Raji (cell line): ENCODE data around the gene MYO3B.

Experiments used
- POLR2A ChIP-seq: IDR thresholded peaks from 2 replicates; pipeline ENCODE4 v1.6.1; 2011; ENCODE audit warnings: low read depth, low read length, control low read depth; ENCODE audit not compliant: insufficient read depth

Gene MYO3B

DNA sequence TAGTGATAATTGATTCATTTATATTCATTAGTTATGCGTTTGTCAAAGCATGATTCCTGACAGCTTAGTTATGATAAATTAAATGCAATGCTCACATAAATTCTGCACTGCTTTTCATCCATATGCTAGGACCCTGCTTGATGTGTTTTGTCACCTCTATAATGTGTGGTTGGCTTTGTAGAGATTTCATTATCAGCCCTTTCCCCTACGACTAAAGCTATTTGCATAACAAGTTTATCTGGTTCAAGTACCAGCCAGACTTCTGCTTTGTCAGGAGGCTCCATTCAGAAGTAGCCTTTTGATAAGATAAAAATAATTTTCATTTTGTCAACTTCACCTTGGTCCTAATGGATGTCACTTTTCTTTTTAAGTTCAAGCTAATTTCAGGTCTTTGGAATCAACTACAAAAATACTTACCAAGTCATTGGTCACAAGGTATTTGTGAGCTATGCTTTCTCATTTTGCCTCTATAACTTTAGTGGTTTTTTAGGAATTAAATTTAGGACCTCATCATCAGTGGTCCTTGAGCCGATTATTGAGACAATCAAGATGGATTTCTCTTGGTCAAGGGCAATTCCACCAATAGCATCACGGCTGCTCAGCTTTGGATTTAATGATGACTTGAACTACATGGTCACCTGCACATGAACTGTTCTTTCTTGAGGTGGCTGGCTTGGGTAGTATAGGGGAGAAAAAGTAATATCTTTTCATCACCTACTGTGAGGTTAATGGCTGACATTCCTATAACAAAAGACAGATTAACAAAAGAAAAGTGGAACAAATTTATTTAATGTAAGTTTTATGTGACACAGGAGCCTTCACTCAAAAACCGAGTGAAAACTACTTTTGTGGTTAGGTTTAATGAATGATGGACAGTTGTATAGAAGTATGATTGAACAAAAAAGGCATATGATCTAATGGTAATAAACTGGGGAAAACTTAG is 162.1 kb downstream of the MYO3B start:
- TF ChIP-seq POLR2A, result no peak

DNA sequence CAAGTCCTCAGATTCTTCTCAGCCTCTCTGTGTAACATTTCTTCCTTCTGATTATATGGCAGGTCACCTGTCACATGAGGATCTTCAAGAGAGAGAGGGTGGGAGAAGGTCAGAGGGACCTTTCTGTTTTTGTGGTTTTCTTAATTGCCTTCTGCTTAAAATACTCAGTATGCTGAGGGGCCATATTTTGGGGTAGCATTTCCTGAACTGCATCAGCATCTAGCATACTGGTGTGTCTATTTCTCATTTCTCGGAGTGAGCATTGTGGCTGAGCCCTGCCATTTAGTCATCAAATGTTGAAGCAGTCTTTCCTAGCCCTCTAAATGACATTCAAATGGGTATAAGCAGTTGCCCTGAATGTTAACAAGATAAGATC is 162.7 kb downstream of the MYO3B start:
- TF ChIP-seq POLR2A, result no peak

DNA sequence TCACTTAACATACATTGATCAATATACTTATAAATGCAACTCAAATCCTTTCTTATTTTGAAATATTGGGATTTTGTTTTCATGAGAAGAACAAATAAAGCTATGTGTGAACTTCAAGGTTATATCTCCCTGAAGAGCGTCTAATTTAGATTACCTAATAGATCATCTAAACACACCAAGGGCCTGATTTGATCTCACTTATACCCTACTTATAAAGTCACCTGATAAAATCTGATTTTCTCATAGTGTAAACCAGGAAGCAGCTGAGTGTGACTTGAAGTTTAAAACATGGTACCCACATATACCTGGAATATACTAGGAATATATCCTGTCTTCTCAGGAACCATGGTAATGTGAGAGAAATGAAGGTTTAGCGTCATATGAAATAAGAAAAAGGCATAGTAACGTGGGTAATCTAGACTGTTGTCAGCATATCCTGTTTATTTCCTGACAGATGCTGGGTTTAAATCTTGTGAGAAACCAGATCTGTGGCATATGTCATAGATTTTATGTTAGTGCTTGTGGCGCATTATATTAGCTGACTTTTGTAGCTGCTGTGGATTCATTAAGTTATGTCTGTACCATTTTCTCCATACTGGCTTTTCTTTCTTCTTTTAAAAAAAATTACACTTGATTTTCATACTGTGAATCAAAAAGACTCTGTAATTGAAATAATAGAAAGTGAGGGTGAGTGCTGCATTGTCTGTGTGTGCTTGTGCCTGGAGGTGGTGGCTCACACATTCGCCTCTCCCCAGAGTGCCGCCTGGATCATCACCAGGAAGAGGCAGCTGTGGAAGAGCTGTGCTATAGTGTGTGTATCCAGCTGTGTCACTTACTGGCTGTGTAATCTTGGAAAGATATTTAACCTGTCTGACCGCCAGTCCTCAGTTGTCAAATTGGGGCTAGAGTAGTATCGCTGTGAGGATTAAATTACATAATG is 164.0 kb downstream of the MYO3B start:
- TF ChIP-seq POLR2A, result no peak

DNA sequence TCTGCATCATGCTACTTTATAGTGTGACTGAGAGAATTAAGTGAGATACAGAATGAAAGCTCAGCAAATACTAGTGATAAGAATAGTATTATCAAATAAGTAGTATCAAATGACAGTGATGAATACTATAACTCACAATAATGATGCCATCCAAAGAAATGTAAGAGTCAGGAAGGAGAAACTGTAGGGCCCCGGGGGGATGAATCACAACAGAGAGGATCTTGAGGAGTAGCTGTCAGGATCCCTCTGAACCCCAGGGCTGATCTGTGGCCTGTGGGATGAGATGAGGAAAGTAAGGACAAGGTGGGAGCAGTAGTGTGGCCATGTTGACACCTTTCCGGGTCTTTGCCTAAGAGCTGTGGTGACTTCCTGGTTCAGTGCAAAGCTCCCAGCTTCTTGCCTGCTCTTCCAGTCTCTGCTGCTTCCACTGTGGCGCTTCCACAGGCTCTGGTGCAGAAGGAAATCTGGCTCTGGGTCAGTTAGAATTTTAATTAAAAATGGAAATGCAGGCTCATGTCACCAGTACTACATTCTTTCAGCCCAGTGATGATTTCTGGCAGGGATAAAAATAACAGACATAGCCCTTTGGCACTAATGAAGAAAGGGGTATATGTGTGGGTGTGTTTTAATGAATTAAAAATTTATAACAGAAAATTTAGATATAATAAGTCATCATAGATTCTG is 166.9 kb downstream of the MYO3B start:
- no peak for TF ChIP-seq POLR2A

DNA sequence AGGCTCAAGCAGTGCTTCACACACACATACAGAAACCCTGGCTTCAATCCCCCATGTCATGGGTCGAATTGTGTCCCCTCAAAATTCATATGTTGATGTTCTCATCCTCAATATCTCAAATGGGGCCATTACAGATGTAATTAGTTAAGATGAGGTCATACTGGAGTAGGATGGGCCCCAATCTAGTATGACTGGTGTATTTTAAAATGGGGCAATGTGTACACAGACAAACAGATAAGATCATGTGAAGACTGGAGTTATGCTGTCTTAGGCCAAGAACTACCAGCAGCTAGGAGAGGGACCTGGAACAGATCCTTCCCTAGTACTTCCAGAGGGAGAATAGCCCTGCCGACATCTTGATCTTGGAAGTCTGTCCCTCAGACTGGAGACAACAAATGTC is 167.7 kb downstream of the MYO3B start:
- no peak for TF ChIP-seq POLR2A

DNA sequence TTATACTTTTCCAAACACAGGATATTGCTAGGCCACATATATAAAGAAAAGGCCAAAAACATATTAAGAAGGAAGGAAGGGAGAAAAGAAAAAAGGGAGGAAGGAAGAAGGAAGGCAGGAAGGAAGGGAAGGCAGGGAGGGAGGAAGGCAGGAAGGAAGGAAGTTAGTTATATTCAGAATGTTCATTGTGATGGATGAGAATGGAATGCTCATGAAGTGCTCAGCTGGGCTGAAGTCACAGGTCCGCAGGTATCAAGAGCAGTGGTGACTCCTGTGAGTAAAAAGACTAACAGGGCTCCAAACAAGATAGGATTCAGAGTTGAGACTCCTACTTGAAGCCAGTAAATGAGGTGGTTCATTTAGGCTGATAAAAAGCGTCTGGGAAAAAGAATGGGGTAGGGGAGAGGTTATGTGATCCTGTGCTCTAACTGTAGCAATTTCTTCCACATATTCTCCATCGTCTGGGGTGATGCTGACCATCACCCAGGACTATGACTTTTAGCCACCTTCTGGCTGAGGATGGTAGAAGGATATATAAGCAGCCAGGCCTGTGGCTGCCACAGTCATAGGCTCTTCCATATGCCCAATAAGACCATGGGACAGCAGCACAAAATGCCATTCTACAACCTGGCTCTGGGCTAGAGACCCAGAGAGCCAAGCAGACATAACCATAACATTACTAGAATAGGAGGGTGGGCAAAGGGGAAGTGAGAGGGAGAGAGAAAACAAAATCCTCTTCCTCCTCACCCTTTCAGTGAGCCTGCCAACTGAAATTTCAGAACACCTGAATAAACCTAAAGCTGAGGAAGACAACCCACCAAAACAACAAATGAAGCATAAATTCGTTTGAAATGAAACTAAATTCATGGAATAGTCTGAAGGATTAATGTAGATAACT is 173.2 kb downstream of the MYO3B start:
- TF ChIP-seq POLR2A, result no peak

DNA sequence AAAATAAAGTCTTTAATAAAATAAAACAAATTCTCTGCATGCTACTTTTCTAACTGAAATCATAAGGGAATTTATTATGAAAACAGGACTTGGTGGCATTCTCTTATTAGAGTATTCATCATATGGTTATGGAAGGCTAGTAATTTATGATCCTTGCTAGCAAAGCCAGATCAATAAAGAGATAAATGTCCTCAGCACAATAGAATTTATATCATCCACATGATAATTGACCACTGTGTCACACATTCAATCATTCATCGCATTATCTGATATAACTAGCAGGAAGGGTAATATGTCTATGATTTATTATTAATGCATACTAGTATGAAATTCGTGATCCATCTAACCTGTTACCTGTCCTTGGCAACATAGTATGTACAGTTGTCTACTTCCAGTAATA is 175.8 kb downstream of the MYO3B start:
- no peak for TF ChIP-seq POLR2A

DNA sequence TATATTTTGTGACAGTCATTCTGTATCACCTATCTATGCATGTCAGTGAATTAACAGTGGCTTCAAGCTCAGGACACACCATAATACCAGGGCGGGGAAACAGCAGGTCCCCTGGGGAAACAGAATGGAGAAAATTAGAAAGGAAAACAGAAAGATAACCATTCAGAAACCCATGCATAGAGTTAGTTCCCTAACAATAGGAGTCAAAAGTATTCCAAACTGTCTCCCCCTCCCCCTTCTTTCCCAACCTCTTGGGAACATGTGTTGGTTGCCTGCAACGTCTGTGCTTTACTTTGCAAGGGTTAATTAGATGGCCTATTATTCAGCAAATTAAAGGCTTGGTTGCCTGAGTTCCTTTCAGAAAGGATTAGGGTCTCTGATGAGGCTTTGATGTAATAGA is 176.4 kb downstream of the MYO3B start:
- TF ChIP-seq POLR2A, result no peak

DNA sequence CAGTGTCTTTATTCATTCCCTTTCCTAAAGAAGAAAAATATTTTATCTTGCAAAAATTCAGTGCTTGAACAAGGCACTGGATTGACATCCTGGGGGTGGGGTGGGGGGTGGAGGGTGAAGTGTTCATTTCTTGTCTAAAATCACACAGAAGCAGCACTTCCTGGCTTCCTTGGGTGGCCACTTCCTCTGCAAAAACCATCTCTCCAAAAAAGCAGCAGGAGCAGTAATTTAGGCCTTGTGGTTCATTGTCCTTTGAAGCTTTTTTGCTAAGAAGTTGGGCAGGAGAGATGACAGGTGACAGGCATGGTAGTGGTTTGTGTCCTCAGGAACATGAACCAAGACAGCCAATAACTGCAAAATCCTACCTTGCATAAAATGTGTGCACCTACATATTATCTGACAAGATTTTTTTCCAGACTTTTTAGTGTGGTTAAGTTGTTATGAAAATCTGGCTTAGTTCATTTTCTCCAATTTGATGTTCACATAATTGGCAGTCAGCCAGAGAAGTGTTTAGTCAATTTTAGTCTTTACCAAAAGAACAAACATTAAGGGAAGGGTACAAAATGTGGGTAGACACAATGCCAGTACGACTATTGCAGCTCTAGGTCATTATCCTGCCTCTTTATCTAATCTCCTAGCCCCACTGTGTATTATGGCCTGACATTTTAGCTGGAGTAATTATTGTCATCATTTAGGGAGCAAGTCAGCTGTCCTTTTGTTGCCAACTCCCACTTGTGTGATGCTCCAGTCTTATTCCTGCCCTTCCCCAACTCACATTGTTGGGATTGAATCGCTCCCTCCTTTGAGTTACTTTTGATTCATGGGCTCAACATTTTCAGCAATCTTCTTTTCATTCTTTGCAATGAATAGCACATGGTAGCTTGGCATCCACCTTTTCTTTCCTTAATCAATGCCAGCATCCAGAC is 177.2 kb downstream of the MYO3B start:
- TF ChIP-seq POLR2A, result no peak

DNA sequence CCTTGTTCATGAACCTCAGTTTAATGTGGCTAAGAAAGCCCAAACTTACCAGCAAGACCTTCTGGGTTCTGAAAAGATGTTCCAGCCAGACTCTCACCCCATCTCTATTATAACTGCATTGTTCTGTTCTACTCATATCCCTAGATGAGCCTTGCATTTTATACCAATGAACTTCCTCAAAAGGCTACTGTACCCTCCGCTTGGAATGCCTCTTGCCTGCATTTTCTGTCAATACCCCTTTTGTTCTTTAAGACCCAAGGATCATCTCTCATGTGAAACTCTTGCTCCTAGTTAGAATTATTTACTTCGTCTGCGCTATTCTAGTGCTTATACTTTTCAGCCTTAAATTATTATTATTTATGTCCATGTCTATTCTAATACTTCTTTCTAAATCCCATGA is 181.5 kb downstream of the MYO3B start:
- TF ChIP-seq POLR2A, result no peak

DNA sequence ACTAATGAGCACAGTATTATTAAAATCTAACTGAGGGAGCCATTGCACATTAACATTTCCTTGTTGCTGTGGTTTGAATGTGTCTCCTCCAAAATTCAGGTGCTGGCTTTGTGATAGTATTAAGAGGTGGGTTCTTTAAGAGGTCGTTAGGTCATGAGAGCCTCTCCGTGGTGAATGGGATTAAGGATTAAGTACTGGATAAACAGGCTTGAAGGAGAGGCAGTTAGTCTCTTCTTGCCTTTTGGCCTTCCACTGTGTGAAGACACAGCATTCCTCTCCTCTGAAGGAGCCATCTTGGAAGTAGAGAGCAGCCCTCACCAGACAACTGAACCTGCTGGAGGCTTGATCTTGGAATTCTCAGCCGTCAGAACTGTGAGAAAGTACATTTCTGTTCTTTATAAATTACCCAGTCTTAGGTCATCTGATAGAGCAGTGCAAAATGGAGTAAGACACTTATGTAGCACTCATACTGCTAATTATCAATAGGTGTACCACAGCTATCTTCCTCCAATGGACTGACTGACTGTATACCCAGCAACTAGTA is 182.7 kb downstream of the MYO3B start:
- TF ChIP-seq POLR2A, result no peak

DNA sequence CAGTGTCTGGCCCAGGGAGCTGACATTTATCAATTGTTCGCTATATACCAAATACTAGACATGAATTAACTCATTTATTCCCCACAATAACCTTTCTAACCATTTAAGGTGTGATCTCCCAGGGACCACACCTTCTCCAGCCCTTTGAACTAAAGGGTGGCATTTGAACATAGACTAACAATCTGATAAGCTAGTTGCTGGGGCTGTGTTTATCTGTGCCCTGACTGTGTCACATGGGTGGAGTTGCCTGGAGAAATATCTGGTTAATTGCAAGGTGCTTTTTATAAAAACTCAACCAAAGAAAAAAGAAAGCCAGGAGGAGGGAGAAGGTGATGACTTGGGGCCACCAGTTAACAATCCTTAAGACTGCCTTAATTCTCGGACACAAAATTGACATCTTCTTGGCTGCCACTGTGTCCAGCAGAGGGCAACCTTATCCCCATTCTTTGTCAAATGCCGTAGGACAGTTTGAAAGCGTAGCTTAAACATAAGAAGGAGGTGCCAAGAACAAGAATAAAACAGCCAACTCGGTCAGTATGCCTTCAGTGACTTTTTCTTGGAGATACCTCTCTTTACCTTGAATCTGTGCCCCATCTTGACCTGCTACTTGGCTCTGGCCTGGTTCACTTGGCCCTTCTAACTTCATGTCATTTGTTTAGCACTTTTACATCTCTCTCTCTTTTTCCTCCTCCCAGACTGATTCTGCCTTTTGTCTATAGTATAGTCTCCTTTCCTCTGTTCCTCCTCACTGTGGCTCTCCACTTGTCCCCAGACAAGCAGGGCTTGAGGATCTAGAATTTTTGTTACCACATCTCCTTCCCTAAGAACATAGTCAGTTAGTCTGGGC is 183.4 kb downstream of the MYO3B start:
- no peak for TF ChIP-seq POLR2A

DNA sequence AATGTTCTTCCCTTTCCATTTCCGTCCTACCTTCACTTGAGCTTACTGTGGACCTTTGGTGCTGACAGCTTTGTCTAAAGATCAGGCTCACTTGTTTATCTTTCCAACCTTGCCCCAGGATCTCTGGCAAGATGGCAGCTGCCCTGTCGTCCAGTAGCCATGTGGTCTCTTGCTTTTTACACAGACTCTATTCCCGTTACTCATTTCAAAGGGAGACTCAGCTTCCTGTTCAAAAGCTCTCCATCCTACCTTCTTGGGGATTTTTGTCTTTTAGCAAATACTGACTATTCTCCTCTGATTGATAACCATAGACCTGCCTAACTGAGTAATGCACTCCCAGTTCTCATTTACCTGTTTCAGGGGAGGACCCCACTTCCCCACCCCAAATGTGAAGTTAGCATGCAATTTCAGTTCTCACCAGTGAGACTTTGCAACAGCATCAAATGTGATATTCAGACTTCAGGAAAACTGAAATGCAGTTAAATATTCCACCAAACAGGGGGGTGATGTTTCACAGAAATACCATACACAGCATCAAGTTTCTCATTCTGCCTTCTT is 184.4 kb downstream of the MYO3B start:
- TF ChIP-seq POLR2A, result no peak
